HG03521 (cell line): ENCODE data around the gene CLGN.
"Not testable (repeated sequence)": the region's sequence is repeated elsewhere in the genome, so short reads cannot be mapped to it uniquely, and the experiment has no call there.

Source experiments
- ATAC-seq: cut with Tn5 transposase; IDR thresholded peaks from one replicate; pipeline ENCODE4 v1.9.1; 2021; ENCODE audit warnings: mild to moderate bottlenecking, moderate library complexity; ENCODE audit not compliant: unreplicated experiment

CLGN gene, protein sequence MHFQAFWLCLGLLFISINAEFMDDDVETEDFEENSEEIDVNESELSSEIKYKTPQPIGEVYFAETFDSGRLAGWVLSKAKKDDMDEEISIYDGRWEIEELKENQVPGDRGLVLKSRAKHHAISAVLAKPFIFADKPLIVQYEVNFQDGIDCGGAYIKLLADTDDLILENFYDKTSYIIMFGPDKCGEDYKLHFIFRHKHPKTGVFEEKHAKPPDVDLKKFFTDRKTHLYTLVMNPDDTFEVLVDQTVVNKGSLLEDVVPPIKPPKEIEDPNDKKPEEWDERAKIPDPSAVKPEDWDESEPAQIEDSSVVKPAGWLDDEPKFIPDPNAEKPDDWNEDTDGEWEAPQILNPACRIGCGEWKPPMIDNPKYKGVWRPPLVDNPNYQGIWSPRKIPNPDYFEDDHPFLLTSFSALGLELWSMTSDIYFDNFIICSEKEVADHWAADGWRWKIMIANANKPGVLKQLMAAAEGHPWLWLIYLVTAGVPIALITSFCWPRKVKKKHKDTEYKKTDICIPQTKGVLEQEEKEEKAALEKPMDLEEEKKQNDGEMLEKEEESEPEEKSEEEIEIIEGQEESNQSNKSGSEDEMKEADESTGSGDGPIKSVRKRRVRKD

GRCh38 chr4:140427106-140427918 lies at the start of gene CLGN:
TSS of gene CLGN (minus strand) at chr4:140427648. CDS start at chr4:140413078, 14,570 bp downstream.
- peak; percentile 84 for ATAC-seq

DNA sequence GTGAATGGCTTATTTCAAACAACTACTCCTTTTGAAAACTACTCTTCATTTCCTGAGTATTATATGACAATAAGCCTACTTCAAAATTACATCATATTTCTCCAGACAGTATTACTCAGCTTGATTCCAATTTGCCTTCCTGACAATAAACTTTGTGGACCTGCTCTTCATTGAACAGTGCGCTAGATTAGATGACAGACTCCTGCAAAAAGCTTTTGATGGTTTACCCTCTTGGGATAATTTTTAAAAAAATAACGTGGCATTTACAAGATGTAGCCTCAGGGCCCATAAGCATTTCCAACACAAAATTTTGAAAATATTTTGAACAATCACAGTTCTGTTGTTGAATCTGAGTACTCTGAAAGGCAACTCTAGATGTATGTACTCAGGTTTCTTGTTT lies 44.7 kb upstream of the CLGN start:
- ATAC-seq, result no peak

DNA sequence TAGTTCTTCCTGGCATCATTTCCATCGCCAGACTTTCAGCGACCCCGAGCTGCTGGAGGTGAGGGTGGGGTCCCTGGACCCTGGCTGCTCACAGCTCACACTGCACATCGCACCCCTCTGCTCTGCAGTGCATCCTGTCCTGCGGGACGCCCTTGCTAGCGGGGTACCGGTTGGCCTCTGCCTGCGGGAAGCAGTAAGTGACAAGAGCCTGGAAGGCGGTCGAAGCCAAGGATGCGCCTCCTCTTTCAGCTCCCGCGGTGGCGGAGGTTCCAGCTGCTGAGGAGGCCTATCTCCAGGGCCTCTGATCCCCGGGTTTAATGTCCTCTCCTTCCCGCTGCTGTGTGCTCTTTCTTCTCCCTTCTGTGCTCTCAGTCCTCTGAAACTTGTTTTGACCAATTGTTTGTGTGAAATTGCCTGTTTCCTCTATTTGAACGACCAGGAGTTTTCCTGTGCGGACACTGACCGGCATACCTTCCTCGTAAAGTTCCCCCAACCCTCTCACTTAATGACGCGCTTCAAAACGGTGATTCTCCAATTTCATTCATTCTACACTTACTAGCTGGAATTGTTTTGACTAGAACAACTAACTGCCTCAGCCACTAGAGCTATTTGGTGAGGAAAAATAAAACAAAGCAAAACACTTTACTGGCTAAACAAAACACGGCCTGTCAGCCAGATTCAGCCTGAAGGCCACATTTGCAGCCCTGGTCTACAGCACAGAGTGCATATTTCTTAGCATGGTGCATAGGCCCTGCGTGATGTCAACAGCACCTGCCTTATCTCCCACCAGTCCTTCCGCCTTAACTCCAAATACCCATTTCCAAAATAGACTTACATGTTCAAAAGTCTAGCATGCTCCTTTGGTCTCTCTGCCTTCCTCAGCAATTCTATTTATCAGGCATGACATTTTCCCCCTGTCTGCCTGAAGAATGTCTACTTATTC lies 42.6 kb upstream of the CLGN start:
- ATAC-seq, result no peak

DNA sequence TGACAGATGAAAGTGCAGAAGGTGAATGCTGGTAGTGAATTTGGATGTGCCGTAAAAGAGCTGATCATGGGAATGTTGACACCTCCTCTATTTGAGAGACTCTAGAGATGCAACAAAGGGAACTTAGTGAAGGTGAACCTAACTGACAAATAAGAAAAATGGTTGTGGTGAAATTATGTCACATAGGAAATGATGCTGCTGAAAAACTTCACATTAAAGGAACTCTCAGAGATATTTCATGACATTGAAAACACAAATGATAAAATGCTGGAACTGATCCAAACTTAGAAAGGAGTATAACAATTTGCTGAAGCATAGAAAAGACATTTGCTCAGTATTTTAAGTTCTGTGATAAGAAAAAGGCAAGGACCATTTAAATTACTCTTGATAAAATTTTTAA lies 38.7 kb upstream of the CLGN start:
- ATAC-seq, result no peak

GRCh38 chr4:140463614-140464013 lies 36.2 kb upstream of the CLGN start:
- ATAC-seq, result no peak

DNA sequence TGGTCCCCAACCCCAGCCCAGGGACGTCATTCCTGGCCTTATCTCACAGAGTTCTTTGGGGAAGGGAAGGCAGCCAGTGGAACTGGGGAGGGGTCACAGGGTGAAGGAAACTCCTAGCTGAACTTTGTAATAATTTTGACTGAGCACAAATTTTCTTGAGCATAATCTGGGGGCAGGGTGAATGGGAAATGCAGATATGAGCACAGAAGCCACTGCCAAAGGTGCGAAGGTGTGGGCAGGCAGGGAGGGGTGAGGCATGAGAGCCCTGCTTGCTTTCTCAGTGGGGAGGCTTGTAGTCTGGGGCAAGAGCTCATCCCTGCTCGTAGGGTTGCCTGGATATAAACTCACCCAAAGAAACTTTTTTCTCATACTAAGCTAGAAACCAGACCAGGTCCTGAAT lies 35.7 kb upstream of the CLGN start:
- ATAC-seq, result no peak

- no peak for ATAC-seq
Measured at GRCh38 chr4:140450352-140450751, 22.9 kb upstream of the CLGN start.

- ATAC-seq, result no peak
Measured at GRCh38 chr4:140448830-140449229, 21.4 kb upstream of the CLGN start.

DNA sequence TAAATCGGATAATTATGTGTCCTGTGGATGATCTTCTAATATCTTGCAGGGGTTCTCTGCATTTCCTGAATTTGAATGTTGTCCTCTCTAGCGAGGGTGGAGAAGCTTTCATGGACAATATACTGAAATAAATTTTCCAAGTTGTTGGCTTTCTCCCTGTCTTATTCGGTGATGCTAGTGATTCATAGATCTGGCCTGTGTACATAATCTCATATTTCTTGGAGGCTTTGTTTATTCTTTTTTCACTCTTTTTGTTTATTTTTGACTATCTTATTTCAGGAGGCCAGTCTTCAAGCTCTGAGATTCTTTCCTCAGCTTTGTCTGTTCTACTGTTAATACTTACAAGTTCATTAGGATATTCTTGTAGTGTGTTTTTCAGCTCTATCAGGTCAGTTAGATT lies 20.7 kb upstream of the CLGN start:
- no peak for ATAC-seq

- ATAC-seq, result not testable (repeated sequence)
Measured at GRCh38 chr4:140444347-140444746, 16.9 kb upstream of the CLGN start.

DNA sequence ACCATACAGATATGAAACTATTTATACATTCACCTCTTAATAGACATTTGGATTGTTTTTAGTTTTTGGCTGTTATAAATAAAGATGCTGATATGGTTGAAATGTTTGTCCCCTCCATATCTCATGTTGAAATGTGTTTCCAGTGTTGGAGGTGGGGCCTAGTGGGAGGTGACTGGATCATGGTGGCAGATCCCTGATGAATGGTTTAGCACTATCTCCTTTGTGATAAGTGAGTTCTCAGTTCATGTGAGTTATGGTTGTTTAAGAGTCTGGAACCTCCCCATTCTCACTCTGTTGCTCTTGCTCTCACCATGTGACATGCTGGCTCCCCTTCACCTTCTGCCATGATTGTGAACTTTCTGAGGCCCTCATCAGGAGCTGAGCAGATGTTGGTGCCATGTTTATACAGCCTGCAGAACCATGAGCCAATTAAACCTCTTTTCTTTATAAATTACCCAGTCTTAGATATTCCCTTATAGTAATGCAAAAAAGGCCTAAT lies 12.2 kb upstream of the CLGN start:
- no peak for ATAC-seq

GRCh38 chr4:140427919-140428471 lies 547 bp upstream of the CLGN start:
- ATAC-seq, result no peak

- ATAC-seq, result peak; percentile 15
Measured at GRCh38 chr4:140426610-140427105, 790 bp downstream of the CLGN start.

DNA sequence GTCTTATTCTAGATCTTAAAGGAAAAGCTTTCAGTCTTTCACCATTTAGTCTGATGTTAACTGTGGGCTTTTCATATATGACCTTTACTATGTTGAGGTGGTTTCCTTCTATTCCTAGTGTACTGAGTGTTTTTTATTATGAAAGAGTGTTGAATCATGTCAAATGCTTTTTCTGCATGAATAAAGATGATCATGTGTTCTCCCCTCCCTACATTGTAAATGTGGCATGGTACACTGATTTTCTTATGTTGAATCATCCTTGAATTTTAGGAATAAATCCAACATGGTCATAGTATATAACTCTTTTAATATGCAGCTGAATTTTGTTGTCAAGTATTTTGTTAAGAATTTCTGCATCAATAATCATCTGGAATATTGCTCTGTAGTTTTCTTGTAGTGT lies 4.3 kb downstream of the CLGN start:
- ATAC-seq, result no peak

DNA sequence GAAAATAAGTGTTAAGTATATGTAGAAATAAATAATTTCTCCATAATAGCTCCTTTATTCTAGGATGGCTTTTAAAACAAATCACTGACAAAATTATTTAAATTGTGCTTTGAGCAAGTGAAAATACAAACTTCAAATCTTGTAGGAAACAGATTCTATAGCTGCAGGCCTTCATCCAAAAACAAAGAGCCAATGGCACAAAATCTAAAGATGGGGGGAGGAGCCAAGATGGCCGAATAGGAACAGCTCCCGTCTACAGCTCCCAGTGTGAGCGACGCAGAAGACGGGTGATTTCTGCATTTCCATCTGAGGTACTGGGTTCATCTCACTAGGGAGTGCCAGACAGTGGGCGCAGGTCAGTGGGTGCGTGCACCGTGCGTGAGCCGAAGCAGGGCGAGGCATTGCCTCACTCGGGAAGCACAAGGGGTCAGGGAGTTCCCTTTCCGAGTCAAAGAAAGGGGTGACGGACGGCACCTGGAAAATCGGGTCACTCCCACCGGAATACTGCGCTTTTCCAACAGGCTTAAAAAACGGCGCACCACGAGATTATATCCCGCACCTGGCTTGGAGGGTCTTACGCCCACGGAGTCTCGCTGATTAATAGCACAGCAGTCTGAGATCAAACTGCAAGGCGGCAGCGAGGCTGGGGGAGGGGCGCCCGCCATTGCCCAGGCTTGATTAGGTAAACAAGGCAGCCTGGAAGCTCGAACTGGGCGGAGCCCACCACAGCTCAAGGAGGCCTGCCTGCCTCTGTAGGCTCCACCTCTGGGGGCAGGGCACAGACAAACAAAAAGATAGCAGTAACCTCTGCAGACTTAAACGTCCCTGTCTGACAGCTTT lies 14.1 kb downstream of the CLGN start:
- ATAC-seq, result not testable (repeated sequence)

GRCh38 chr4:140408974-140409373 lies 18.5 kb downstream of the CLGN start:
- ATAC-seq, result no peak

GRCh38 chr4:140406292-140406691 lies 21.2 kb downstream of the CLGN start:
- ATAC-seq, result no peak

DNA sequence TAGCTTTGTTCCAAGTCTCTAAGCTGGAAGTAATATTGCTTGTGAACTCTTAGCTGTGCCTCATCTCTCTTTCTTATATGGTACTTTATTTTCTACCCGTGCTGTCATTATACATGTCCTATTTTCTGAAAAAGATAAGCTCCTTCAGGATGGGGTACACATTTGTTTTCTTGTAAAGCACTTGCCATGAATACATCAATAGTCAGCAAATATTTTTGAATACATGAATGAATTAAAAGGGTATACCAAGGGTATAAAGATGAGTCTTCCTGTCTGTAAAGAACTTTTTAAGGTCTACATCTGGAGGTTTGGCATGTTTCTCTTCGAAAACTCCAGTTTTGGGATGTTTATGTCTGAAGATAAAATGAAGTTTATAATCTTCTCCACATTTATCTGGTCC lies 27.3 kb downstream of the CLGN start:
- no peak for ATAC-seq

DNA sequence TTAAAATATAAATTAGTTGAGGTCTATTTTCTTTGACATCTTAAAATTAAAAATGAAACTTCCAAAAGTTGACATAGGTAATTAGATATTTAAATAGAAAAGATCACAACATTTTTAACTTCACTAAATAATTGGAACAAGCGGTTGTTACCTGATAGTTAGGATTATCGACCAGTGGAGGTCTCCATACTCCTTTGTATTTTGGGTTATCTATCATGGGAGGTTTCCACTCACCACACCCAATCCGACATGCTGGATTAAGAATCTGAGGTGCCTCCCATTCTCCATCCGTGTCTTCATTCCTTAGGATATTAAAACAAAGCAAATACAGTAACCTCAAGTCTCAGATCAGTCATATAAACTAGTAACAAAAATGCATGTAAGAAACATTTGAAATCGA lies 31.8 kb downstream of the CLGN start:
- ATAC-seq, result no peak
